ENCODE measurements around the gene CDK6. TPM values are rescaled to one million over a fixed set of nuclear protein-coding genes. Genes with fewer than 3 reads are reported as not detected.

Gene CDK6
- total and polyA plus RNA-seq, 4 donors, result 3.3 to 35.0 (median 12.0) TPM

DNA sequence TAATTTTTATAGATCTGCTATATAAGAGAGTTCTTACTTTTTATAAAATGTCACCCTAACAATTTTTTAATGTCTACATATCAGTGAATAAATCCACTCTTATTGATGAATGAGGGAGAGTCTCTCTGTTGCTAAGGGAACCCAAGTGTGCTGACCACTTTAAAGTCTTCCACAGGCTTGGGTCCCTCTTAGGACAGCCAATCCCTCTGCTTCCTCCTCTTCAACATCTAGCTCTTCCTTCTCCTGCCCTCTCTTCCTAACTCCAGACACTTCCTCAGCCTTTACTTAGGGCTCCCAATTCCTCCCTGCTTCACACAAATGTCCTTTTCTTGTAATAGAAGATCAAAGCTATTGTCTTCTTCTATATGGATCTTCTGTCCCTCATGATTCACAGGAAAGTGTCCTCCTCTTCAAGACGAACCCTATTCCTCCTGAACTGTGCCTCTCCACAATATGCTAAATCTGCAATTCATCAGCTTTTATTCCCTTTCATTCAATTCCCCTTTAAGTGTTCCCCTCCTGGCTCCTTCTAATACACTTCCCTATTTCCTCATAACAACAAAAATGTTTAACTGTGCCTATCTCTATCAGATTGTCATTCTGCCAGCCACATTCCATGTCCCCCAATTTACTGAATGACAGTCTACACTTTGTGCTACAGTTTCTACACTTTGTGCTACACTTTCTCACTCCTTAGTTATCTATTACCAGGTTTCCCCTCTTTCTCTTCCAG lies 37.7 kb downstream of the CDK6 start:
- Histone ChIP-seq H3K36me3 (ENCODE audit: control insufficient read depth in 4 of 4, insufficient read depth in 3 of 4, low read depth in 1 of 4, low read length in 3 of 4) (no peaks in the 10 kb centered on the region), H3K4me3 (ENCODE audit: low read depth in 1 of 3, low read length in 3 of 3) (no peak overlapping the region), H3K9me3 (ENCODE audit: control insufficient read depth in 4 of 4, low read length in 3 of 4) (no peaks in the 10 kb centered on the region), H3K27me3 (ENCODE audit: control insufficient read depth in 4 of 4, insufficient read depth in 4 of 4, low read length in 3 of 4) (no peaks in the 10 kb centered on the region), H3K27ac (ENCODE audit: low read depth in 1 of 2, low read length in 2 of 2) (no peak overlapping the region), H3K9ac (ENCODE audit: low read depth in 1 of 2, low read length in 2 of 2) (no peak overlapping the region), H3K4me1 (ENCODE audit: control insufficient read depth in 4 of 4, insufficient read depth in 4 of 4, low read length in 3 of 4) (peaks cover 0 to 4% (median 0%) of the 10 kb centered on the region in 4 donors)
- TF ChIP-seq NR2F2 (IDR thresholded peaks at IDR 0.05) (no peak), HNF4G (IDR thresholded peaks at IDR 0.05) (no peak), RXRA (IDR thresholded peaks at IDR 0.05) (no peak), FOXA1 (IDR thresholded peaks at IDR 0.05) (no peak), GABPA (IDR thresholded peaks at IDR 0.05 in 1 of 2, conservative IDR thresholded peaks at IDR 0.05 in 1 of 2) (no peak), SP1 (IDR thresholded peaks at IDR 0.05) (no peak), RAD21 (IDR thresholded peaks at IDR 0.05) (no peak), HNF4A (conservative IDR thresholded peaks at IDR 0.05) (no peak), YY1 (IDR thresholded peaks at IDR 0.05) (no peak), JUND (IDR thresholded peaks at IDR 0.05) (no peak), TAF1 (conservative IDR thresholded peaks at IDR 0.05) (no peak), FOXA2 (IDR thresholded peaks at IDR 0.05) (no peak)
- TF ChIP-seq, protein P1, sequence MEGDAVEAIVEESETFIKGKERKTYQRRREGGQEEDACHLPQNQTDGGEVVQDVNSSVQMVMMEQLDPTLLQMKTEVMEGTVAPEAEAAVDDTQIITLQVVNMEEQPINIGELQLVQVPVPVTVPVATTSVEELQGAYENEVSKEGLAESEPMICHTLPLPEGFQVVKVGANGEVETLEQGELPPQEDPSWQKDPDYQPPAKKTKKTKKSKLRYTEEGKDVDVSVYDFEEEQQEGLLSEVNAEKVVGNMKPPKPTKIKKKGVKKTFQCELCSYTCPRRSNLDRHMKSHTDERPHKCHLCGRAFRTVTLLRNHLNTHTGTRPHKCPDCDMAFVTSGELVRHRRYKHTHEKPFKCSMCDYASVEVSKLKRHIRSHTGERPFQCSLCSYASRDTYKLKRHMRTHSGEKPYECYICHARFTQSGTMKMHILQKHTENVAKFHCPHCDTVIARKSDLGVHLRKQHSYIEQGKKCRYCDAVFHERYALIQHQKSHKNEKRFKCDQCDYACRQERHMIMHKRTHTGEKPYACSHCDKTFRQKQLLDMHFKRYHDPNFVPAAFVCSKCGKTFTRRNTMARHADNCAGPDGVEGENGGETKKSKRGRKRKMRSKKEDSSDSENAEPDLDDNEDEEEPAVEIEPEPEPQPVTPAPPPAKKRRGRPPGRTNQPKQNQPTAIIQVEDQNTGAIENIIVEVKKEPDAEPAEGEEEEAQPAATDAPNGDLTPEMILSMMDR (IDR thresholded peaks at IDR 0.05; ENCODE audit: low read depth, low read length, missing input control), result no peak
- TF ChIP-seq, protein P2, sequence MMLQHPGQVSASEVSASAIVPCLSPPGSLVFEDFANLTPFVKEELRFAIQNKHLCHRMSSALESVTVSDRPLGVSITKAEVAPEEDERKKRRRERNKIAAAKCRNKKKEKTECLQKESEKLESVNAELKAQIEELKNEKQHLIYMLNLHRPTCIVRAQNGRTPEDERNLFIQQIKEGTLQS (IDR thresholded peaks at IDR 0.05), result no peak
- TF ChIP-seq, protein P3, sequence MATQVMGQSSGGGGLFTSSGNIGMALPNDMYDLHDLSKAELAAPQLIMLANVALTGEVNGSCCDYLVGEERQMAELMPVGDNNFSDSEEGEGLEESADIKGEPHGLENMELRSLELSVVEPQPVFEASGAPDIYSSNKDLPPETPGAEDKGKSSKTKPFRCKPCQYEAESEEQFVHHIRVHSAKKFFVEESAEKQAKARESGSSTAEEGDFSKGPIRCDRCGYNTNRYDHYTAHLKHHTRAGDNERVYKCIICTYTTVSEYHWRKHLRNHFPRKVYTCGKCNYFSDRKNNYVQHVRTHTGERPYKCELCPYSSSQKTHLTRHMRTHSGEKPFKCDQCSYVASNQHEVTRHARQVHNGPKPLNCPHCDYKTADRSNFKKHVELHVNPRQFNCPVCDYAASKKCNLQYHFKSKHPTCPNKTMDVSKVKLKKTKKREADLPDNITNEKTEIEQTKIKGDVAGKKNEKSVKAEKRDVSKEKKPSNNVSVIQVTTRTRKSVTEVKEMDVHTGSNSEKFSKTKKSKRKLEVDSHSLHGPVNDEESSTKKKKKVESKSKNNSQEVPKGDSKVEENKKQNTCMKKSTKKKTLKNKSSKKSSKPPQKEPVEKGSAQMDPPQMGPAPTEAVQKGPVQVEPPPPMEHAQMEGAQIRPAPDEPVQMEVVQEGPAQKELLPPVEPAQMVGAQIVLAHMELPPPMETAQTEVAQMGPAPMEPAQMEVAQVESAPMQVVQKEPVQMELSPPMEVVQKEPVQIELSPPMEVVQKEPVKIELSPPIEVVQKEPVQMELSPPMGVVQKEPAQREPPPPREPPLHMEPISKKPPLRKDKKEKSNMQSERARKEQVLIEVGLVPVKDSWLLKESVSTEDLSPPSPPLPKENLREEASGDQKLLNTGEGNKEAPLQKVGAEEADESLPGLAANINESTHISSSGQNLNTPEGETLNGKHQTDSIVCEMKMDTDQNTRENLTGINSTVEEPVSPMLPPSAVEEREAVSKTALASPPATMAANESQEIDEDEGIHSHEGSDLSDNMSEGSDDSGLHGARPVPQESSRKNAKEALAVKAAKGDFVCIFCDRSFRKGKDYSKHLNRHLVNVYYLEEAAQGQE (IDR thresholded peaks at IDR 0.05), result no peak
- TF ChIP-seq, protein P4, sequence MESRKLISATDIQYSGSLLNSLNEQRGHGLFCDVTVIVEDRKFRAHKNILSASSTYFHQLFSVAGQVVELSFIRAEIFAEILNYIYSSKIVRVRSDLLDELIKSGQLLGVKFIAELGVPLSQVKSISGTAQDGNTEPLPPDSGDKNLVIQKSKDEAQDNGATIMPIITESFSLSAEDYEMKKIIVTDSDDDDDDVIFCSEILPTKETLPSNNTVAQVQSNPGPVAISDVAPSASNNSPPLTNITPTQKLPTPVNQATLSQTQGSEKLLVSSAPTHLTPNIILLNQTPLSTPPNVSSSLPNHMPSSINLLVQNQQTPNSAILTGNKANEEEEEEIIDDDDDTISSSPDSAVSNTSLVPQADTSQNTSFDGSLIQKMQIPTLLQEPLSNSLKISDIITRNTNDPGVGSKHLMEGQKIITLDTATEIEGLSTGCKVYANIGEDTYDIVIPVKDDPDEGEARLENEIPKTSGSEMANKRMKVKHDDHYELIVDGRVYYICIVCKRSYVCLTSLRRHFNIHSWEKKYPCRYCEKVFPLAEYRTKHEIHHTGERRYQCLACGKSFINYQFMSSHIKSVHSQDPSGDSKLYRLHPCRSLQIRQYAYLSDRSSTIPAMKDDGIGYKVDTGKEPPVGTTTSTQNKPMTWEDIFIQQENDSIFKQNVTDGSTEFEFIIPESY (IDR thresholded peaks at IDR 0.05), result no peak
- TF ChIP-seq, protein P5, sequence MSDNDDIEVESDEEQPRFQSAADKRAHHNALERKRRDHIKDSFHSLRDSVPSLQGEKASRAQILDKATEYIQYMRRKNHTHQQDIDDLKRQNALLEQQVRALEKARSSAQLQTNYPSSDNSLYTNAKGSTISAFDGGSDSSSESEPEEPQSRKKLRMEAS (IDR thresholded peaks at IDR 0.05), result no peak
- no peak for DNase-seq (ENCODE audit: low spot score)
- 75% methylated on average over 1 of the region's 1 CpG for WGBS

Measured in liver (tissue), 9 donors.